Subcutaneous adipose tissue (tissue), 4 donors: Measurements from ENCODE around the gene LMAN2. TPM values are rescaled to one million over a fixed set of nuclear protein-coding genes. Genes with fewer than 3 reads are reported as not detected.

Experiments used
- total RNA-seq, 4 donors: library from RNA; depleted of rRNA; stranded (reverse); fragments of >200 nt; gene quantifications; one replicate each; pipeline ENCODE4 v1.1.0, GENCODE V29; 2016
- TF ChIP-seq, protein P1 (sequence below): fragments of 450-650 bp; IDR thresholded peaks from one replicate; pipeline ENCODE4 v1.5.1; 2016; ENCODE audit warnings: low read depth, mild to moderate bottlenecking, control low read depth, antibody characterized with exemption, moderate library complexity

The LMAN2 gene
- total RNA-seq, 4 donors from 2014 or later, result 93.6 to 158 (median 129) TPM

DNA sequence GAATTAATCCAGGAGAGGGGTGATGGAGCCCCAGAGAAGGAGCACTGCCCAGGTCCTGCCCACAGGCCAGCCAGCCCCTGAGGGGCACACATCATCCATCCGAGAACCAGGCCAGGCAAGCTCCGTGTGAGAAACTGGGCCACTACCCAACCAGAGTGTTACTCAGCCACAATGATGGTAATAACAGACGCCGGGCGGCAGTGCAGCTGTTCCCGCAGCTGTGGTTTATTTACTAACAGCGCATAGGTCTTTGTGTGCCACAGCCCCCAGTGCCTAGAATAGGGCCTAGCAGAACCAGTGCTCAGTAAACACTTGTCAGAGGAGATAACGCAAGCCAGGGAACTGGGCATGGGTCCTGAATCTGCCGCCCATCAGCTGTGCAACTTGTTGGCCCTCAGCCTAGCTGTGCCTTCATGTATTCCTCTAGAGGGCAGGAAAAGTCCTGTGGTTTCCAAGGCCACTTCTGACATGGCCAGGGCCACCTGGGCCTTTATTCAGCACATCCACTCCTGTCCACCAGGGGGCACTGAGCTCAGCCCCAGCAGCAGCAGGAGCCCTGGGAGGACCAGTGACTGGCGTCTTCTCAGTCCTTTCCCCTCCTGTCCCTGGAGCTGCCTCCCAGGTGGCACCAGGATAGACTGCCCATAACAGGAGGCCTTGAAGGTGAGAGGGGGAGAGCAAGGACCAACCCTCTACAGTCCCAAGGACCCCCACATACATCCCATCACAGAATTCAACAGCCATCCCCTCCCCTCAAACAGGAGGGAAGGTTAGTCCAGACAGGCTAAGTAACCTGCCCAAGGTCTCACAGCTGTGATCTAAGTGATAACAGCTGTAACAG is 41.9 kb downstream of the LMAN2 start:
- TF ChIP-seq, protein P1, sequence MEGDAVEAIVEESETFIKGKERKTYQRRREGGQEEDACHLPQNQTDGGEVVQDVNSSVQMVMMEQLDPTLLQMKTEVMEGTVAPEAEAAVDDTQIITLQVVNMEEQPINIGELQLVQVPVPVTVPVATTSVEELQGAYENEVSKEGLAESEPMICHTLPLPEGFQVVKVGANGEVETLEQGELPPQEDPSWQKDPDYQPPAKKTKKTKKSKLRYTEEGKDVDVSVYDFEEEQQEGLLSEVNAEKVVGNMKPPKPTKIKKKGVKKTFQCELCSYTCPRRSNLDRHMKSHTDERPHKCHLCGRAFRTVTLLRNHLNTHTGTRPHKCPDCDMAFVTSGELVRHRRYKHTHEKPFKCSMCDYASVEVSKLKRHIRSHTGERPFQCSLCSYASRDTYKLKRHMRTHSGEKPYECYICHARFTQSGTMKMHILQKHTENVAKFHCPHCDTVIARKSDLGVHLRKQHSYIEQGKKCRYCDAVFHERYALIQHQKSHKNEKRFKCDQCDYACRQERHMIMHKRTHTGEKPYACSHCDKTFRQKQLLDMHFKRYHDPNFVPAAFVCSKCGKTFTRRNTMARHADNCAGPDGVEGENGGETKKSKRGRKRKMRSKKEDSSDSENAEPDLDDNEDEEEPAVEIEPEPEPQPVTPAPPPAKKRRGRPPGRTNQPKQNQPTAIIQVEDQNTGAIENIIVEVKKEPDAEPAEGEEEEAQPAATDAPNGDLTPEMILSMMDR, result no peak

DNA sequence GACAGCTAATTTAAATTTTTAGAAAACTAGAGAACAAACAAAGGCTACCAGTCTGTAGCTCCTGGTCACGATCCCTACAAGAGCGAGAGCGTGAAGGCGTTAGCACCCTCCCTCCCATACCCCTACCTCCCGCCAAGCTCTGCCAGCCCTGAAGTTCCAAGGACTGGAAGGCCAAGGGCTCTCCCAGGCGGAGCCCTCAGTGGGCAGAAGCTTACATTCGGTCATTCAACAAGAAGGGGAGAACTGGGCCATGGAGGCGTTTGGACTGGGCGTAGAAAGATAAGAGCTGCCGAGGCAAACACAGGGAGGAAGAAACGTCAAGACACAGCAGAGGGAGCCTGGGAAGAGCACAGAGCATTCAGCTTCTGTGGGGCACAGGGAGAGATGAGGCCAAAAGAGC is 42.7 kb downstream of the LMAN2 start:
- TF ChIP-seq, protein P1, result no peak

DNA sequence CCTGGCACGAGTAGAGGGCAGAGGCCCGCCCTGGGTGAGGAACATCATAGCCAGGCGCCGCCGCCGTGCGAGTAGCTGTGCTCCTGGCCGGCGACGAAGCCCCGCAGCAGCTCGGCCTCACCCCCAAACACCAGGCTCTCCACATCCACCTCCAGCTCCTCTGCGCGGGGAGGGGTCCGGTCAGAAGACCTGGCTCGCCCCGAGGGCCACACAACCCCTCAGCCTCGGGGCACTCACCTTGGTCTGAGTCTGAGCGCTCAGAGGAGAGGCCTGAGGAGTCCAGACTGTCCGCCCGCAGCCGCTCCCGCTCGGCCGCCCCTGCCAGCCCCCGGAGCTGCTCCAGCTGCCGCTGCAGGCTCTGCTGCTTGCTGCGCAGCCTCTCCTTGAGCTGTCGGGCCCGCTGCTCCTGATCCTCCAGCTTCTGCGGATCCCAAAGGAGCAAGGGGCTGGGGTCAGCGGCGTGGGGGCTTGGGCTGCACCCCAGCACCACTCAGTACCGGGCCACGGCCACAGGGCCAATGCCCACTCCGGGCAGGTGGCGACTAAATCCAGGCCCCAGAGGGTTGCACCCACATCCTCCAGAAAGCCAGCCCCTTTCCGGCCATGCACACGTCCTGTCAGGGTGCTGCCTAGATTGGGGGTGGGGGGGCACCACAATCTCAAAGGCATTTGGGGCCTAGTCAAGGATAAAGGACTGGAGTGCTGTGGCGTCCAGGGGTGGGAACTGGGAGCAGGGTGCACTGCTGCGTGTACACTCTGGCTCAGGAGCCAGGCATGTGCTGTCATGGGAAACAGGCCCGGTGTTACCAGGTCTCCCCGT is 43.7 kb downstream of the LMAN2 start:
- TF ChIP-seq, protein P1, result no peak

DNA sequence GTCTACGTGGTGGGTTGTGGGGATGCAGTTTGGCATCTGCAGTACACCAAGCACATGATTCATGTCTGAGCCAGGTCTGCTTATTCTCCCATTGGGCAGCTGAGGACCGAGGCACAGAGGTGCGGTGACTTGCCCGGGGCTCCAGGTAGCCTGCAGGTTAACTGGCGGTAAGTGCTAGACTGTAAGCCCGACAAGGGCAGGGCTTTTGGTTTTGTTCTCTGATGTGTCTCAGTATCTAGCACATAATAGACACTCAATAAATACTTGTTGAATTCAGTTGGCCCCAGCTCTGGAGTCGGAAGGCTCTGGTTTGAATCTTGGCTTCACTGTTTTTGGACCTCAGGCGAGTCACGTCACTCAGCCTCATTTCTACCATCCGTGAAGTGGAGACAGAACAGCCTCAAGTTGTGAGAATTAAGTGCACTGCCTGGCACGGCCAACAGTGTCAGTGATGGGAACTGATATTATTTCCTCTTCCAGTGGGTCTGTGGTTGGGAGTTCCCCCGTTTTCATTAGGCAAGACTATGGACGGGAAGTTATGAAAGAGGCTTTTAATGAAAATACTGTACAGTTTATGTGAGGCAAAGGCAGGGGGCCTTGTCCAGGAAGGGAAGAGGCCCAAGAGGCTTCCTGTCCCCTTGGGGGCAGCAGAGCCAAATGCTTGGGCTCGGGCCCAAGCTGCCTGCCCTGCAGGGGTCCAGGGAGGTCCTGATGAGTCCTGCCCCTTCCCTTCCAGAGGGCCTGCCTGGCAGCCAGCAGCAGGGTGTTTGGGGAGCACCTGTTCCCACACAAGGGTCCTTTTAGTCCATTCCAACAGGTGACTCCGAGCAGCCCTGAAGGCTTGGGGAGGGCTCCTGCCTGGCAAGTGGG is 44.6 kb downstream of the LMAN2 start:
- TF ChIP-seq, protein P1, result no peak

DNA sequence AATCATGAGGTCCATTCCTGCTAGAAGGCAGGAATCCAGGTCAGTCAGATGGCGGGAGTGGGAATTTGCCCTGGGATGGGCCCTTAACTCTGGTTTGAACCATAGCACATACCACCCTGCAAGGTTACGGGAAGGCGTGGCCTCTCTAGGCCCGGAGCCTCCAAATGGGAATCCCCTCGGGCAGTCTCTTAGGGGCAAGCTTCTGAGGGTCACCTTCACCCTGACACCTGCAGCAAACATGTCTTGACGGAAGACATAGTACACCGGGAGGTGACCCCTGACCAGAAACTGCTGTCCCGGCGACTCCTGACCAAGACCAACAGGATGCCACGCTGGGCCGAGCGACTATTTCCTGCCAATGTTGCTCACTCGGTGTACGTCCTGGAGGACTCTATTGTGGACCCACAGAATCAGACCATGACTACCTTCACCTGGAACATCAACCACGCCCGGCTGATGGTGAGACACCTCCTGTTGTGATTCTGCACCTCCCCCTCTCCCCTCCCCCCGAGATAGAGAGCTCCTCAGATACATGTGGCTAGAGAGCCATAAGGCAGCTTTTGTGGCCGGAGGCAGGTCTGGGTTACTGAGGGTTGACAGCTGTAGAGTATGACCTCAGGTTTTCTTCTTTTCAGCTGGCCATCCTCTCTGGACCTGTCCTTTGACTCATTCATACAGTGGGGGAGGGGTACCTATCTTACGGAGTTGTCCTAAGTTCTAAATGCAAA is 46.9 kb downstream of the LMAN2 start:
- TF ChIP-seq, protein P1, result no peak

DNA sequence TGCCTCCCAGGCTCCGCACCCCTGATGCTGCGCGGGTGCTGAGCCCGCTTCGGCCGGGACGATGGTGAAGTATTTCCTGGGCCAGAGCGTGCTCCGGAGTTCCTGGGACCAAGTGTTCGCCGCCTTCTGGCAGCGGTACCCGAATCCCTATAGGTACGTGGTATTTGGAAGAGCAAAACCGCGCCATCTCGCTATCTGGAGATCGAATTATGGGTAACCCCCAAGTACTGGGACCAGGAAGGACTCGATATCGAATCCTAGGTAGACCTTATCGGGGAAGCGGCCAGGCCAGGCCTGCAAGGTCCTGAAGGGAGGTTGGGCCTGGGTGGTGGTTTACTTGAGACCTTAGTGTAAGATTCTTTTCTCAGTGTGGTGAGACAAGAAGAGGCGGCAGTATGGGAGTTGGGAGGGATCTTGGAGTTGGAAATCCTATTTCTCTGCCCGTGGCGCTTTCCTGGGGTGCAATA is 47.5 kb downstream of the LMAN2 start:
- TF ChIP-seq, protein P1, result no peak
